Right lobe of liver (tissue), 6 donors: ENCODE data around the gene TSTD2. TPM values are rescaled to one million over a fixed set of nuclear protein-coding genes. Genes with fewer than 3 reads are reported as not detected.

Source experiments
- ATAC-seq, 4 donors: fragments of 200-7000 bp; cut with Tn5 transposase; one replicate each; pipeline ENCODE4 v1.9.1; 2020; ENCODE audit warnings: mild to moderate bottlenecking in 4 of 4, moderate library complexity in 4 of 4
- DNase-seq, 3 donors: peaks; one replicate each; pipeline ENCODE4 v3.0.0-alpha.2; 2020
- H3K27ac ChIP-seq, 3 donors: fragments of 200-600 bp; one replicate each; pipeline ENCODE4 v1.8.0; 2022
- H3K27me3 ChIP-seq, 2 donors: fragments of 200-600 bp; one replicate each; pipeline ENCODE4 v1.8.0; 2022
- H3K36me3 ChIP-seq, 4 donors: fragments of 200-600 bp; sonication (generic) in 1 of 4; one replicate each; pipeline versions ENCODE4 v1.5.1 to v1.8.0; 2017 to 2022; ENCODE audit warnings: control low read depth in 1 of 4
- H3K4me1 ChIP-seq, 4 donors: fragments of 200-600 bp; sonication (generic) in 1 of 4; one replicate each; pipeline versions ENCODE4 v1.5.1 to v1.8.0; 2017 to 2022; ENCODE audit warnings: control low read depth in 1 of 4
- H3K4me3 ChIP-seq, 3 donors: fragments of 200-600 bp; one replicate each; pipeline ENCODE4 v1.8.0; 2022
- H3K9me3 ChIP-seq, 4 donors: fragments of 200-600 bp; sonication (generic) in 1 of 4; one replicate each; pipeline versions ENCODE4 v1.5.1 to v1.8.0; 2017 to 2022; ENCODE audit warnings: control low read depth in 1 of 4
- CTCF ChIP-seq, 4 donors: fragments of 200-600 bp in 3 of 4; fragments of 450-650 bp in 1 of 4; IDR thresholded peaks; one replicate each; pipeline versions ENCODE4 v1.5.1 to v1.8.0; 2016 to 2022; ENCODE audit warnings: antibody characterized with exemption in 4 of 4, mild to moderate bottlenecking in 2 of 4
- POLR2A ChIP-seq: fragments of 450-650 bp; IDR thresholded peaks from one replicate; pipeline ENCODE4 v1.6.1; 2017; ENCODE audit warnings: antibody characterized with exemption, mild to moderate bottlenecking
- WGBS: methylation state at CpG from one replicate; pipeline ENCODE4 v1.1.6; 2018; ENCODE audit warnings: low coverage, low lambda C conversion rate; ENCODE audit not compliant: insufficient coverage; ENCODE audit errors: missing lambda C conversion rate; 5-methylcytosine and 5-hydroxymethylcytosine counted together
- intact Hi-C, 2 donors: fragments of 100-400 bp; cut with DNase I; formaldehyde crosslinking; loops; one replicate each; pipeline versions ENCODE4 v1.11.2 to v1.14.1; 2022
- total RNA-seq, 6 experiments: library from RNA; depleted of rRNA in 2 of 6; stranded (reverse); fragments of >200 nt in 2 of 6; fragmentation: NEBNext Ultra II Directional in 3 of 6; extraction: Animal tissue kit (Norgen Biotek cat#: 25700) in 3 of 6; gene quantifications; one replicate each; pipeline versions ENCODE4 v1.1.0 to v1.2.4, GENCODE V29; 2016 to 2023
- donor health status: DM: no; HTN: yes; CAD: no.
- donor health status: DM: no; HTN: no; CAD: no.
- donor health status: DM: no; HTN: no; CAD: no.
- donor health status: DM: no; HTN: yes; CAD: no.
- donor health status: DM: no; HTN: yes; CAD: no.

Gene TSTD2
- total RNA-seq, 6 experiments from 2014 or later = 7.9 to 10.2 (median 9.0) TPM

- intact Hi-C loops = no loop called here
Measured at GRCh38 chr9:97665742-97666141, 32.6 kb upstream of the TSTD2 start.

GRCh38 chr9:97660847-97661246 lies 27.7 kb upstream of the TSTD2 start:
- Histone ChIP-seq H3K36me3 (peaks cover 0 to 91% (median 40%) of the 10 kb centered on the region in 4 donors), H3K9me3 (no peaks in the 10 kb centered on the region), H3K4me3 (no peak overlapping the region), H3K27me3 (no peaks in the 10 kb centered on the region), H3K4me1 (no peaks in the 10 kb centered on the region), H3K27ac (no peak overlapping the region)
- intact Hi-C loops = no loop called here
- DNase-seq = no peak
- no peak for TF ChIP-seq POLR2A
- TF ChIP-seq CTCF (IDR thresholded peaks at IDR 0.05) = no peak
- WGBS = 95% methylated on average over 2 of the region's 2 CpGs
- no peak for ATAC-seq

More at GRCh38 chr9:97665742-97666141, 32.6 kb upstream of the TSTD2 start:
- no peak for DNase-seq
- H3K4me3 ChIP-seq = no peak overlapping the region
- no peaks in the 10 kb centered on the region for H3K9me3 ChIP-seq
- no peaks in the 10 kb centered on the region for H3K4me1 ChIP-seq
- no peak overlapping the region for H3K27ac ChIP-seq
- no peak for ATAC-seq
- TF ChIP-seq POLR2A (no peak), CTCF (IDR thresholded peaks at IDR 0.05) (no peak)
- H3K36me3 ChIP-seq = peaks cover 0 to 91% (median 47%) of the 10 kb centered on the region in 4 donors
- H3K27me3 ChIP-seq = no peaks in the 10 kb centered on the region
- 79% methylated on average over 3 of the region's 3 CpGs for WGBS

GRCh38 chr9:97660340-97660739 lies 27.2 kb upstream of the TSTD2 start:
- Histone ChIP-seq H3K4me3 (no peak overlapping the region), H3K36me3 (peaks cover 0 to 91% (median 38%) of the 10 kb centered on the region in 4 donors), H3K27ac (no peak overlapping the region), H3K9me3 (no peaks in the 10 kb centered on the region), H3K27me3 (no peaks in the 10 kb centered on the region), H3K4me1 (no peaks in the 10 kb centered on the region)
- peak in 2 of 4 donors; percentile 23 to 35 for ATAC-seq
- 63% methylated on average over 5 of the region's 5 CpGs for WGBS
- no peak for TF ChIP-seq POLR2A
- no peak for TF ChIP-seq CTCF (IDR thresholded peaks at IDR 0.05)
- intact Hi-C loops = no loop called here
- DNase-seq = no peak

- intact Hi-C loops = no loop called here
- no peak for TF ChIP-seq POLR2A
- TF ChIP-seq CTCF (IDR thresholded peaks at IDR 0.05) = no peak
Measured at GRCh38 chr9:97659771-97660170, 26.6 kb upstream of the TSTD2 start.

GRCh38 chr9:97658707-97659106 lies 25.5 kb upstream of the TSTD2 start:
- Histone ChIP-seq H3K36me3 (peaks cover 0 to 90% (median 35%) of the 10 kb centered on the region in 4 donors), H3K9me3 (no peaks in the 10 kb centered on the region), H3K4me1 (no peaks in the 10 kb centered on the region), H3K27ac (no peak overlapping the region), H3K27me3 (no peaks in the 10 kb centered on the region), H3K4me3 (no peak overlapping the region)
- DNase-seq = no peak
- no peak for TF ChIP-seq CTCF (IDR thresholded peaks at IDR 0.05)
- TF ChIP-seq POLR2A = no peak
- ATAC-seq = no peak
- WGBS = 75% methylated on average over 1 of the region's 1 CpG
- intact Hi-C loops = no loop called here

More at GRCh38 chr9:97659771-97660170, 26.6 kb upstream of the TSTD2 start:
- Histone ChIP-seq H3K4me3 (no peak overlapping the region), H3K27me3 (no peaks in the 10 kb centered on the region), H3K36me3 (peaks cover 0 to 91% (median 36%) of the 10 kb centered on the region in 4 donors), H3K27ac (no peak overlapping the region), H3K4me1 (no peaks in the 10 kb centered on the region), H3K9me3 (no peaks in the 10 kb centered on the region)
- 81% methylated on average over 3 of the region's 3 CpGs for WGBS
- DNase-seq (no peak), ATAC-seq (peak in 1 of 4 donors; percentile 11)
